NCI-H2107 treated with DMSO at 0.1 percent for 48 hours (cell line): ENCODE measurements around the gene GRID2.

ENCODE experiments used
- DNase-seq: peaks from one replicate; lab custom pipeline; 2025; ENCODE audit not compliant: unreplicated experiment; lab: John Stamatoyannopoulos, UW

GRID2 gene

DNA sequence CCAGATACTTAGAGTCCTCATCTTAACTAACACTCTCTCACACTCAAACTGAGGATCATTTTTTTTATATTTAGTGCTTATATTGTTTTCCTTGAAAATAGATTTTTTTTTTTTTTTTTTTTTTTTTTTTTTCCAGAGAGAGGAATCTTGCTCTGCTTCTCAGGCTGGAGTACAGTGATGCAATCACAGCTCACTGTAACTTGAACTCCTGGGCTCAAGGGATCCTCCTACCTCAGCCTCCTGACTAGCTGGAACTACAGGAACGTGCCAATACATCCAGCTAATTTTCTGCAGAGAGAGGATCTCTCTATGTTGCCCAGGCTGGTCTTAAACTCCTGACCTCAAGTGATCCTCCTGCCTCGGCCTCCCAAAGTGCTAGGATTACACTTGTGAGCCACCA, 874.5 kb downstream of the GRID2 start:
- DNase-seq = no peak

DNA sequence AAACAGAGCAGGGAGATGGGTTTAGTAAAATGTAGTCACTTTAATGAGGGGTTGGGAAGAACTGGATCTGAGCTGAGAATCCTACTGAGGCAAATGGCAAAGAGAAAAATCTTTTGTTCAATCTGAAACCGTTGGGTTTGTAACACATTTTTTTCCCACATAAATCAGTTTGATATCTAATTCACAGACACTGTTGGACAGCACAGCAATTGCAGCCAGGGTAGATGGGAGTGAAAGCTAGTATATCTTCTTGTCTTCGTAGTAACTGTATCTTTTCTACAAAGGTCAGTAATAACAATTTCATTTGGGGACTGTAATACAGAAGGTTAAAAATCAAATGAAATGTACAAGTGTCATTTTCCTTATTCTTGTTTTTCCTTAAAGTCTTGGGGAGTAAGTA, 875.3 kb downstream of the GRID2 start:
- DNase-seq = no peak

DNA sequence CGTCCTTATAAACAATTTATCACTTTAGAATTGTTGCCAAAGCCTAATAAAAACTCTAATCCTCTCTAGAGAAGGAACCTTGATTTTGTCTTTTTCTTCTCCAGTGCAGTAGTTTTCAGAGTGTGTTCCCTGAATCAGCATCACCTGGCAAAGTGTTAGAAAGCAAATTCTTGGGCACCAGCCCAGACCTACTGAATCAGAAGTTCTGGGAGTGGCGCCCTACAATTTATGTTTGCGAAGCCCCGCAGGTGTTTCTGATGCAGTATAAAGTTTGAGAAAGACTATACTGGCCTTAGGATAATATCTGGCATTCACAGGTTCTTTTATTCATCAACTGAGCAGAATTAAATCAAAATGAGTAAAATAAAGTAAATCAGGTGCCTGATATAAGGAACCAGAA, 879.0 kb downstream of the GRID2 start:
- DNase-seq = no peak

DNA sequence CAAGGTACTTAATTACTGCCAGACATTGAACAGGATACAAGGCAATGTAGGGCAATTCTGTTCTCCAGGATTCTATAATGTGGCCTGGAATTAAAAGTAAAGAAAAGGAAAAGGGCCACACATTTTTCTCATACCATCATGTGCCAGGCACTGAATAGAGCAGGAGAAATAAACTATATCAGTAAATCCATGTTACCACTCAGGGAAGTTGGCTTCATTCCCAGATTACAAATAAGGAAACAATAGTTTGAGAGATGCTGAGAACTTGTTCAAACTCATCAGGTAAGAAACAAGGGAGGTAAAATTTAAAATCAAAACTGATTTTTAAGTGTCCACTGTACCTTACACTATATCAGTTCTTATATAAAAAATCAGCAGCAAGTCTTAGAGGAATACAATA, 879.8 kb downstream of the GRID2 start:
- DNase-seq = peak; percentile 42

DNA sequence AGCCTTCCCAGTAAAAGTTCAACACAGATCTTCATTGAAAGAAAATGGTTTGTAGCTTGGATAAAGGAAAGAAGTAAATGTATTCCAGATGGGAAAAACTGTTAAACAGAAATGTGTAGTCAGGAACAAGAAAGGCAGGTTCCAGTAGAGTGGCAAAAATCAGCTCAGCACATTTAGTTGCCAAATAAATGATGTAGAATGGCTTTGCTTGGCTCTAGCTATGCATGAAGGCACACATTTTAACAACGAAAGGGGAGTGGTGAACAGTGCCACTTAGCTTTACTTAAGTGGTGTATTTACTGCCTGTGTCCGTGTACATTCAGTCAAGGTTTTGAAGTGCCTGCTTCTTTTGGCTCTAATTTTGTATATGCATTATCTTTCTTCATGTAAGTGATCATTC, 880.3 kb downstream of the GRID2 start:
- peak; percentile 78 for DNase-seq

DNA sequence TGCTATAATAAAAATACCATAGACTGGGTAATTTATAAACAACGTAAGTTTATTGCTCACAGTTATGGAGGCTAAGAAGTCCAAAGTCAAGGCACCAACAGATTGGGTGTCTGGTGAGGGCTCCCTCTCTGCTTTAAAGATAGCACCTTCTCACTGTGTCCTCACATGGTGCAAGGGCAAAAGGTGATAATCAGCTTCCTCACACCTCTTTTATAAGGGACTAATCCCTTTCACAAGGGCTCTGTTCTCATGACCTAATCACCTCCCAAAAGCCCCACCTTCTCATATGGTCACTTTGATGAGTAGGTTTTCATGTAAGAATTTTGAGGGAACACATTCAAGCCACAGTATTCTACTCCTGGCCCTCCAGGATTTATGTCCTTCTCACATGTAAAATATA, 883.1 kb downstream of the GRID2 start:
- no peak for DNase-seq

DNA sequence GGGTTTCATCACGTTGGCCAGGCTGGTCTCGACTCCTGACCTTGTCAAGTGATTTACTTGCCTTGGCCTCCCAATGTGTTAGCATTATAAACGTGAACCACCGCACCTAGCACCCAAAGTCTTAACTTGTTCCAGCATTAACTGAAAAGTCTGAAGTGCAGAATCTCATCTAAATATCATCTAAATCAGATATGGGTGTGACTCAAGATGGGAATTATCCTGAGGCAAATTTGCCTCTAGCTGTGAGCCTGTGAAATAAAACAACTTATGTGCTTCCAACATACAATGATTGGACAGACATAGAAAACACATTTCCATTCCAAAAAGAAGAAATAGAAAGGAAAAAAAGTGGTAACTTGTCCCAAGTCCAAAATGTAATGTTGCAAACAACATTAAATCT, 883.7 kb downstream of the GRID2 start:
- DNase-seq = no peak

DNA sequence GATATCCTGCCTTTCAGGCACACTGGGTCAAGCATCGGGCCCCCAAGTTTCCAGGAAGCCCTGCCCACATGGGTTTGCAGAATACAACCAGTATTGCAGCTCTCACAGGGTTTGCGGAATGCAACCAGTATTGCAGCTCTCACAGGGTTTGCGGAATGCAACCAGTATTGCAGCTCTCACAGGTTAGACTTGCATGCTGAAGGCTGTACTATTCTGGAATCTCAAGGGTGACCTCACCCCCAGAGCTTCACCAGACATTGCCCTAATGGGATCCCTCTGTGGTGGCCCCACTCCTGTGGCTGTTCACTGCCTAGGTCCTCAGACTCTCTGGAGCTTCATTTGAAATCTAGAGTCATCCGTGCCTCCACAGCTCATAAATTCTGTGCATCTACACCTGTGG, 884.1 kb downstream of the GRID2 start:
- no peak for DNase-seq

DNA sequence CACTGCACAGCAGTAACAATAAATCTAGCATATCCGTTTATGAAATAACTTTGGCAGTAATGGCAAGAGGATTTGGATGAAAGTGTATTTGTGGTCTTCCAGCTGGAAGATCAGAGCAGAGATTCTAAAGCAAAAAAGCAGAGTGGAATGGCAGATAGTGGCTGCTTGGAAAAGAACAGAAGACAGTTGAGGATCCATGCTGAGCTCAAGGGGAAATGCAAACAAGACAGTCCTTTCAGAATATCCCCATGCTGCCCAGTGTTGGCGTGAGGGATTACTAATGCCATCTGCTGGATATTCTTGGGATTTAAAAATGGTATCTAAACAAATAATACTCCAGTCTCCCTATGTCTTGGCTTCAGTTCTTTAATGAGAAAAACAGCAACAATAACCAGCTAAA, 895.7 kb downstream of the GRID2 start:
- DNase-seq = peak; percentile 47

DNA sequence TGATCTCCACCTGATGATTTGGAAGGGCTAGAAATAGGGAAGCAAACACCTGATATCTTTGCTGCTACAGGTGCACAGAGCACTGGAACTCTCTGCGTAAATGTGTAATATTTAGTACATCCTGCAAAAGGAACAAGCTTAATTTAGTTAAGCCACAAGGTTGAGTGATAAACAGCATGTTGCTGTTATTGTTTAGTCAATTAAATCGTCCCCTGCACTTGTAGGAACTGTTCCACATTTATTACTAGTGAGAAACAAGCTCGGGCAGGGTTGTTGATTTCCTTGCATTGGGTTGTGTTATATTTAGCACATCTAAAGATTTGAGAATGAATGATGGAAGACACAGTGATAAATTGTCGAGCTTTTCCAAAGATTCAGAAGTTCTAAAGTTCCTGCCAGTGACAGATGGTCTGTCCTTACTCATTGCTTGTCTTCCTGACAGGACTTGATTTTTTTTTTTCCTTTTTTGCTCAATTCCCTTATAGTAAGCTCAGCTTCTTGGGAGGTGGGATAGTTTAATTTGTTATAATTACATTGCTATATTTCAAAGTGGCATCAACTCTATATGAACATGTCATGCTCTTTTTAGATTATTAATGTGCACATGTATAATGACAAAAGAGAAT, 897.8 kb downstream of the GRID2 start:
- no peak for DNase-seq

DNA sequence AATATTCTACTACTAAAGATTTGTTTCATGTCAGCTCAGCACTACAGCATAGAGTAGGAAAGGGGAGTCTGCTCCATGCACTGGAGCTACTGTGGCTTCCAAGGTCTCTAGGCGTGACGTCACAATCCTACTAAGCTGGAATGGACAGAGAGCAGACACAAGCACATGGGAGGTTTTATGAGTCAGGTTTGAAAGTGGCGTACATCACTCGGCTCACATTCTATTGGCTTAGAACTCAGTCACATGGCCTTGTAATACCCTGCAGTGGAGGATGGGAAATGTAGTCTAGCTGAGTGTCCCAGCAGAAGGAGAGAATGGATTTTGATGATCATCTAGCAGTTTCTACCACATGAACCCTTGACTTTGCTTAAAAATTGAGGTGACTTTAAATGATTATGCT, 899.9 kb downstream of the GRID2 start:
- no peak for DNase-seq

DNA sequence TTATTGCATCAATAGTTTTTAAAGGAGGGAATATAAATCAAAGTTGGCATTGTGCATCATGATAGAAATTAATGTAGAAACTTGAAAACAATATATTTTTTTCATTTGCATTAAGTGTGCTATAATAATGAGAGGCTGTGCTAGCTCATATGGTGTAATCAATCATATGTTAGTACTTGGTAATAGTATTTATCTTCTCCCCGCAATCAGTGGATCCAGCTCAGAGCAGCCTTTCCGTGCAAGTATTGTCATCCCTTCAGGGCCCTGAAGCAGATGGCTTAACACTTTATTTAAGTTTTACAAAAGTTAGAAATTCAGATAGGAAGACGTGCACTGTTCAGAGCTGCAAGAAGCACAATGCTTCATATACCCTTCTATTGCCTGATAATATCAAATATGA, 908.5 kb downstream of the GRID2 start:
- DNase-seq = no peak

DNA sequence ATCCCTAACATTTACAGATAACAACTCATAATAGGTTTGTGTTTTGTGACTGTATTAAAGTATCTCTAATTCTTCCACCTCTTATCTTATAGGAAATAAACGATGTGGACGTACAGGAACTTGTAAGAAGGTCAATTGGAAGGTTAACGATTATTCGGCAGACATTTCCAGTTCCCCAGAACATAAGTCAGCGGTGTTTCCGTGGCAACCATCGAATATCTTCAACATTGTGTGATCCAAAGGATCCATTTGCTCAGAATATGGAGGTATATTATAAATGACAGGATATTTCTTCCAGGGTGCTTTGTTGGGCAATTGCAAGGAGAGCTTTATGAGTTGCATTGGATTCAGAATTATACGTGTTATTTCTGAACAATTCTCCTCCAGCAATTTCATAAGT, 912.9 kb downstream of the GRID2 start:
- no peak for DNase-seq

DNA sequence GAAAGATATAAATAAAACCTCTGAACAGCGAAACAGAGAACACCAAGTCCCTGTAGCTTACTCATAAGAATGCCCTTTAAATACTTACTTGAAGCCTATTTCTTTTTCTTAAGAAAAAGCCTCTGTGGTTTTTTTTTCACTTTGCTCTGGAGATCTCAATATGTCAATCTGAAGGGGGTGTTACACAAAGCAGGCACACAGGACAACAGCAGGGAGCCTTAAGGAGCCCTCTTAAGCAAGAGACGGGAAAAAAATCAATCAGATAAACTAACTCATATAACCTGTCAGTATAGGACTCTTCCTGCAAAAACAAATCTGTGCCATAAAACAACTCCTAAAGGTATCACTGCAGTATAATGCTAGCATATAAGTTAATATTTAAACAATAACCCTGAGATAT, 913.7 kb downstream of the GRID2 start:
- no peak for DNase-seq

DNA sequence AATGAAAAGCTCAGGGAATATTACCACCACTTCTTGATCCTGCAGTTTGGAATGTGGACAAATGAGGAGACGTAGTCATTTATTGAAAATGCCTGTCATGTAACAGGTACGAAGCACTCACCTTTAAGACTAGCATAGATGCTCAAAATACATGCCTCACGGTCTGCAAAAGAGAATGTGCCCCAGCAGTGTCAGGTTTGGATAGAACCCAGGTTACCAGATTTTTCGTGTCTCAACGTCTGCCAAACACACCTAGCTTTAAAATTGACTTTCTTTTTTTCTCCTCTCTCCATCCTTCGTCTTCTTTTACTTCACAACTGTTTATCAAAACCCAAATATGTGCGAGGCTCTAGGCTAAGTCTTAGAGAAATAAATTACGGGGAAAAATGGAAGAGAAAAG, 918.0 kb downstream of the GRID2 start:
- DNase-seq = no peak

DNA sequence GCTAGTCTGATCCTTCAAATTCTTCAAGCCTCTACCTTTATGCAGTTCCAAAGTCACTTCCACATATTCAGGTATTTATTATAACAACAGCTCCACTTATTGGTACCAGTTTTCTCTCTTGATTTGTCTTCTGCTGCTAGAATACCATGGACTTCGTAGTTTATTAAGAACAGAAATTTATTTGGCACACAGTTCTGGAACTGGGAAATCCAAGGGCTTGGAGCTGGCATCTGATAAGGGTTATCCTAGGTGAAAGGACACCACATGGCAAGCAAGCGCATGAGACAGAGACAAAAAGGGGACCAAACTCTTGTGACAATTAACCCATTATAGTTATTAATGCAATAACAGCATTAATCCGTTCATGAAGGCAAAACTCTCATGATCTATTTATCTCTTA, 924.3 kb downstream of the GRID2 start:
- no peak for DNase-seq

DNA sequence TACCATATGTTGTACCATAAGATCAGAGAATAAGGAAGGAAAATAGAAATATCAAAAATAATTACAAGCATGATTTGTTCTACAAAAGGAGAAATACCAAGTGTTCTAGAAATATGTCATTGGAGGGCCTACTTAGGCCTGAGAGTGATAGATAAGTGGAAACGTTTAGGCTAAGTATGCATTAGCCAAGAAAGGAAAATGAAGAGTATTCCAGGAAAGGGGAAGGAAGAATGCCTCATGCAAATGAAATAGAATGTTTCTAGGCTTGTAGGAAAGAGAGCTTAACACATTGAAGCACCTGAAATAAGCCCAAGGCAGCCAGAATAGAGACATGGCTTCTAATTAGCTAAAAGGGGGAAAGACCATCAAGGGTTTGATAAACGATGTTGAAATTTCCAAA, 929.1 kb downstream of the GRID2 start:
- DNase-seq = no peak

DNA sequence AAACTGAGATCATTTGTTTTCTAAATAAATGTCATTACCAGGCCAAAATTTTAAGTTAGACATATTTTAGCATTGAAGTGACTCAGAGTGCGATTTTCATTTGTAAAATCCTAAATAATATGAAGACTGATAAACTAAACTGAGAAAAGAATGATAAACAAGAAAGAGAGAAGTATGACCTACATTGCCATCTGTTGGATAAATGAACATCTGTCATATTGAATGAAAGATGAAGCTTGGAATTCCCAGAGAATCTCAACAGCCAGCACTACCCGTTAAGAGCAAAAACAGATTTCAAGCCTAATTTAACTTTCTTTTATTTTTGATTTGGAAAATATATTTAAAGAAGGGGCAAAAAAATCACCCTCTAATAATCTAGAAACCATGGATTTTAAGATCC, 933.8 kb downstream of the GRID2 start:
- DNase-seq = no peak

DNA sequence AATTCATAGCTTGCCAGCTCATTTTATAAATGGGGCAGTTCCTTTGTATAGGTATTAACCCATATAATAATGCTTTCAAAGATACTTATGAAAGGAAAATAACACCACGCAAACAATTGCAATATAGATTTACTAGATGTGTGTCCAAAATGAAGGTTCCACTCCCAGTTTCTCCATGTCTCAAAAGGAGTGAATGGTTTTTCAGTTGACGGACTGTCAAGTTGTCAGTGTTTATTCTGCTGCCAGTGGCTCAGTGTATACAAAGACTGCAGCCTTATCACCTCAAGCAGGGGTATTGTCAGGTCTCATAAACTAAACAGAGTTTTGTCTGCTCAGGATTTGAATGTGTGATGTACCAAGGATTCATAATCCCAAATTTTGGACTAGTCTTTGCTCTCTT, 939.5 kb downstream of the GRID2 start:
- DNase-seq = no peak

DNA sequence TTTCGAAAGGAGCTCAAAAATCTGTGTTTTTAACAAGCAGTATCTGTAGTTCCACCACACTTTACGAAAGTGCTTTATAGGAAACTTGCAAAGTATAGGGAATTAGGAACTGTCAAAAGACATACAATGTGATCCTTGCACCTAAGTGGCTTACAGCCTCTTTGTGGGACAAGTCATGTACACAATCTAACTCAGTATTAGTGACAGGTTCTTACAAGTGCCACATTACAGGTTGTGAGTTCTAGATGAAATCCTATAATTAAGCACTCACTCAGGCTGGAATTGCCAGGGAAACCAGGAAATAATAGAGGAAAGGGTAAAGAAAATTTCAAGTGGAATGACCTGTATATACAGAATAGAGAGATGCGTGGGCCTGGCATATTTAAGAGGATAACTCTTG, 957.4 kb downstream of the GRID2 start:
- no peak for DNase-seq

DNA sequence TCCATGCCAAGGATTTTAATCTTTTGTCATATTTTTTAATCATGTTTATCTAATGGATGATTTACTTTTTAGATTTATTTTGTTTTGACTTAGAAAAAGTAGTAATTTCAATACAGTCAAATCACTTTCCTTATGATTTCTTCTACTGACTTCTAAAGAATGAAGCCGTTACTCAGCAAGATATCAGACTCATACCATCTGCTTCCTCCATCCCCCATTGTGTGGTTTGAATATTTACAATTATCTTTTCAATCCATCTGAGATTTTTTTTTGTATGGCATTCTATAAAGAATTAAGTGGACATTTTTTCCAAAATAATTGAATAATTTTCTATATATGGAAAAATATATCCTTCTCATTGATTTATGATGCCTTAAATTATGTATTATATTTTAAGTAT, 959.4 kb downstream of the GRID2 start:
- DNase-seq = no peak

DNA sequence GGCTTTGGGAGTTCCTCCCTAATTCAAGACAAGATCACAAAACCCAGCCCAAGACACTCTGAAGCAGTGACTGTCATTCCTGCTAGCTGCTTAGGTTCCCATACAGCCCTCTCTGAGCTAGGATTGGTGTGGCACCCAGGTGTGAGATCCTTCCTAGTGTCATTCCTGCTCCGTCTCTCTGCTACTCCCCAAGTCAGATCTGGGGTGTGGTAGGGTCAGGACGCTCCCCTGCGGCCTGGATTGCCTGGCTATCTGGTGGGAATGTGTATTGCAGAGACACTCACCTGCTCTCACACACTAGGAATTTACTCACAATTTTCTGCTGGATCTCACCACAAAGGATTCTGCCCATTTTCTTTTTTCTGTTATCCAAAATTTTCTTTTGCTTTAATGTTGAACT, 964.0 kb downstream of the GRID2 start:
- DNase-seq = no peak

DNA sequence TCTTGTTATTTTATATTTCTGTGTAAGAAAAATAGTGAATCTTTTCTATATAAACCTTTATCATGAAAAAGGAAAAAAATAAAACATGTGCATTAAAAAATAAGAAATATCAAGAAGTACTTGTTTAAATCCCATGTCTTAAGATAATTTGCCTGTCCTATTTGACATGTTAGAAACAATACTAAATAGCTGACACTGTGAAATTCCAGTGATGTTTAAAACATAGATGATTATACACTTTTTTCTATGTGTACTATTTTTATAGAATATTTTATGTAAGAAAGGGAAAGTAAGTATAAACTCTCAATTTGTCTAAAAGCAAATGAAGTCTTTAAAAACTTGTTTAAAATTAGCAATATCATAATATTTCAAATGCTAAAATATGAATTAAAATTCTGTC, 981.6 kb downstream of the GRID2 start:
- DNase-seq = no peak

DNA sequence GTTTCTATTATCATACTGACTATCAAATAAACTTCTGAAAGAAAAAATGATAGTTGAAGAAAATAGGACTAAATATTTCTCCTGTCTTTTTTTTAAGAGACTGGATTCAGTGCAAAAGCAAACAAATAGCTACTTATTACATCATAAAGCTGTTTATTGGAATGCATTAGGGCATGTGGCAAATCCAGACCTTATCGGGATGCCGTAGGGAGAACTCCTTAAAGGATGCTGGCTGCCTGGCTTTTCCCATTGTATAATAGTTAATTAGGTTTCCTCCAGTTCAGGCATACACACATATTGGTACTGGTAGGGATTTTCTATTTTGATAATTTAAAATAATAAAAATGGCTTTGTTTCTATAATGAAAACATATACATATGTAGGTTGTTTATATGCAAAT, 985.5 kb downstream of the GRID2 start:
- no peak for DNase-seq
